Measurements from ENCODE around the gene ZSWIM1. TPM values are rescaled to one million over a fixed set of nuclear protein-coding genes. Genes with fewer than 3 reads are reported as not detected.

The ZSWIM1 gene
- total and polyA plus RNA-seq, 2 donors (not counting 3 experiments of a cell fraction or from before 2014, with no cell fraction given), result 8.5 to 10.0 TPM

DNA sequence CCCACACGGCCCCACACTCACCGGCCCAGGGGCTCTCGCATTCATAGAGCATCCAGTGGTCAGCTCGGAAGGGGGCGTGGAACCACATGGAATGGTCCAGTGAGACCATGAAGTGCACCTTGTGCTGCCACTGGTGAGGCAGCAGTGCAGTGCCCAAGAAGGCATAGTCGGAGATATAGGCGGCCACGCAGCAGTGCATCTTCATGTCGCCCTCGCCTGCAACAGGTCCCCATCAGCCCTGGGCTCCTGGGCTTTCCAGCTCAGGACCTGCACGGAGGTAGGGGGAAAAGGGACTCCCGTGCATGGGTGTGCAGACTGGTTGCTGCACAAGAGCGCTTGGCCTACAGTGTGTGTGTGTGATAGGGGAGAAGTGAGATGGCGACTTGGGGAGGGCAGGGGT, 37.5 kb upstream of the ZSWIM1 start:
- no peak overlapping the region for H3K9ac ChIP-seq (replicated peaks; ENCODE audit: extremely low read depth, insufficient read depth, low read length)
- H3K79me2 ChIP-seq (ENCODE audit: control insufficient read depth, insufficient read depth, low read length), result no peaks in the 10 kb centered on the region
- DNase-seq (ENCODE audit: low read depth, low spot score) (no peak), FAIRE-seq (no peak)
- intact Hi-C loops (cut with micrococcal nuclease) (no loop called here), dilution Hi-C loops (cut with MboI; ENCODE audit: extremely low pct_ligation_motif_present, low sequenced_read_pairs) (no loop called here)
- peaks cover 0 to 39% of the 10 kb centered on the region in 2 experiments for H3K36me3 ChIP-seq (ENCODE audit: control insufficient read depth in 2 of 2, extremely low read depth in 1 of 2, insufficient read depth in 2 of 2, low read length in 2 of 2)
- no peak overlapping the region for H3K27ac ChIP-seq (ENCODE audit: insufficient read depth, low read depth, low read length)
- CTCF ChIA-PET, result no interaction called here
- BruUV-seq (replicated peaks), result no TSS peak
- H3K4me3 ChIP-seq (replicated peaks in 1 of 3; ENCODE audit: insufficient read depth in 1 of 3, low read depth in 1 of 3, low read length in 3 of 3), result no peak overlapping the region
- H3K4me2 ChIP-seq (ENCODE audit: insufficient read depth, low read length), result no peak overlapping the region
- H3K4me1 ChIP-seq (ENCODE audit: control insufficient read depth, extremely low read depth, insufficient read depth, low read length), result no peaks in the 10 kb centered on the region
- no peaks in the 10 kb centered on the region for H3K9me3 ChIP-seq (replicated peaks; ENCODE audit: control insufficient read depth, insufficient read depth, low read length)
- H2AFZ ChIP-seq (ENCODE audit: low read depth, low read length), result no peak overlapping the region
- H3K9me1 ChIP-seq (replicated peaks; ENCODE audit: control insufficient read depth, extremely low read depth, insufficient read depth, low read length), result no peaks in the 10 kb centered on the region
- H4K20me1 ChIP-seq (replicated peaks; ENCODE audit: control insufficient read depth, extremely low read depth, insufficient read depth, low read length), result no peaks in the 10 kb centered on the region
- POLR2A ChIA-PET, result no interaction called here
- TF ChIP-seq, protein P1, sequence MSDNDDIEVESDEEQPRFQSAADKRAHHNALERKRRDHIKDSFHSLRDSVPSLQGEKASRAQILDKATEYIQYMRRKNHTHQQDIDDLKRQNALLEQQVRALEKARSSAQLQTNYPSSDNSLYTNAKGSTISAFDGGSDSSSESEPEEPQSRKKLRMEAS (IDR thresholded peaks at IDR 0.05; ENCODE audit: insufficient read depth, insufficient read length), result no peak
- TF ChIP-seq JUN (IDR thresholded peaks at IDR 0.05; ENCODE audit: borderline replicate concordance, insufficient read depth, insufficient read length, low read depth) (no peak), POLR2A (IDR thresholded peaks at IDR 0.05; ENCODE audit: low read depth, low read length) (no peak), FOS (IDR thresholded peaks at IDR 0.05; ENCODE audit: borderline replicate concordance, insufficient read depth, low read length) (no peak), MYC (IDR thresholded peaks at IDR 0.05; ENCODE audit: low read depth, low read length) (no peak), EZH2 (IDR thresholded peaks at IDR 0.05; ENCODE audit: borderline replicate concordance, low read depth, low read length, severe bottlenecking) (no peak), GATA2 (IDR thresholded peaks at IDR 0.05; ENCODE audit: insufficient read depth, insufficient read length, low read depth, low read length) (no peak), POLR2AphosphoS5 (IDR thresholded peaks at IDR 0.05; ENCODE audit: insufficient read depth, low read depth, low read length) (no peak)
- TF ChIP-seq, protein P2, sequence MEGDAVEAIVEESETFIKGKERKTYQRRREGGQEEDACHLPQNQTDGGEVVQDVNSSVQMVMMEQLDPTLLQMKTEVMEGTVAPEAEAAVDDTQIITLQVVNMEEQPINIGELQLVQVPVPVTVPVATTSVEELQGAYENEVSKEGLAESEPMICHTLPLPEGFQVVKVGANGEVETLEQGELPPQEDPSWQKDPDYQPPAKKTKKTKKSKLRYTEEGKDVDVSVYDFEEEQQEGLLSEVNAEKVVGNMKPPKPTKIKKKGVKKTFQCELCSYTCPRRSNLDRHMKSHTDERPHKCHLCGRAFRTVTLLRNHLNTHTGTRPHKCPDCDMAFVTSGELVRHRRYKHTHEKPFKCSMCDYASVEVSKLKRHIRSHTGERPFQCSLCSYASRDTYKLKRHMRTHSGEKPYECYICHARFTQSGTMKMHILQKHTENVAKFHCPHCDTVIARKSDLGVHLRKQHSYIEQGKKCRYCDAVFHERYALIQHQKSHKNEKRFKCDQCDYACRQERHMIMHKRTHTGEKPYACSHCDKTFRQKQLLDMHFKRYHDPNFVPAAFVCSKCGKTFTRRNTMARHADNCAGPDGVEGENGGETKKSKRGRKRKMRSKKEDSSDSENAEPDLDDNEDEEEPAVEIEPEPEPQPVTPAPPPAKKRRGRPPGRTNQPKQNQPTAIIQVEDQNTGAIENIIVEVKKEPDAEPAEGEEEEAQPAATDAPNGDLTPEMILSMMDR (IDR thresholded peaks at IDR 0.05; ENCODE audit: extremely low read depth in 1 of 2, insufficient read depth in 1 of 2, low read depth in 1 of 2, low read length in 2 of 2), result no peak
- no peaks in the 10 kb centered on the region for H3K27me3 ChIP-seq (ENCODE audit: control insufficient read depth in 2 of 2, insufficient read depth in 2 of 2, low read length in 2 of 2)

All from endothelial cell of umbilical vein (primary cell).